ENCODE results near the gene PSAT1.

DNA sequence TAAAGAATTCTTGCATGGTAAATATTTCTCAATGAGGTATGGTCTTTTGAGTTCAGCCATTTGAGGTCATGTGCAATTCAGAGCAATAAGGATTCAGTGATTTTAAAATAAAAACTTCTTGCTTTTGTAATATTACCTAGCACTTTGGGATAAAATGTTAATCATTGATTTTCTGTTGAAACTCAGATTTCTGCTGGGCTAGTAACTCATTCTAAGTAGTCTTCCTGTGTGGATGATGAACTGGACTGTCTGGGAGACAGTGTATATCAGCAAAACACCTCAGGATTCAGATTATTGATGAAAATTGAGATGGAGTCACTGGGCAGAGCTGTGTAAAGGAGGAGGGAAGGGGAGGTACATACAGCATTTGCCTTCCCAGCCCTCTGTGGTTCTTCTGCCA lies 10.8 kb upstream of the PSAT1 start:
- TF ChIP-seq, protein P1, sequence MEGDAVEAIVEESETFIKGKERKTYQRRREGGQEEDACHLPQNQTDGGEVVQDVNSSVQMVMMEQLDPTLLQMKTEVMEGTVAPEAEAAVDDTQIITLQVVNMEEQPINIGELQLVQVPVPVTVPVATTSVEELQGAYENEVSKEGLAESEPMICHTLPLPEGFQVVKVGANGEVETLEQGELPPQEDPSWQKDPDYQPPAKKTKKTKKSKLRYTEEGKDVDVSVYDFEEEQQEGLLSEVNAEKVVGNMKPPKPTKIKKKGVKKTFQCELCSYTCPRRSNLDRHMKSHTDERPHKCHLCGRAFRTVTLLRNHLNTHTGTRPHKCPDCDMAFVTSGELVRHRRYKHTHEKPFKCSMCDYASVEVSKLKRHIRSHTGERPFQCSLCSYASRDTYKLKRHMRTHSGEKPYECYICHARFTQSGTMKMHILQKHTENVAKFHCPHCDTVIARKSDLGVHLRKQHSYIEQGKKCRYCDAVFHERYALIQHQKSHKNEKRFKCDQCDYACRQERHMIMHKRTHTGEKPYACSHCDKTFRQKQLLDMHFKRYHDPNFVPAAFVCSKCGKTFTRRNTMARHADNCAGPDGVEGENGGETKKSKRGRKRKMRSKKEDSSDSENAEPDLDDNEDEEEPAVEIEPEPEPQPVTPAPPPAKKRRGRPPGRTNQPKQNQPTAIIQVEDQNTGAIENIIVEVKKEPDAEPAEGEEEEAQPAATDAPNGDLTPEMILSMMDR (conservative IDR thresholded peaks at IDR 0.05; ENCODE audit: low read depth, low read length), result no peak
- no peak for TF ChIP-seq MXI1 (IDR thresholded peaks at IDR 0.05; ENCODE audit: borderline replicate concordance, low read depth, low read length)

All from IMR-90 (cell line).